Activated T-helper 17 cell treated with anti-CD3 and anti-CD28 coated beads, Interleukin-2, amount 50 U/mL, for 72 hours (primary cell): ENCODE measurements around the gene MRPS7. TPM values are rescaled to one million over a fixed set of nuclear protein-coding genes. Genes with fewer than 3 reads are reported as not detected.
"Not testable (repeated sequence)": the region's sequence is repeated elsewhere in the genome, so short reads cannot be mapped to it uniquely, and the experiment has no call there.

Experiments used
- ATAC-seq: fragments of 150-1000 bp; cut with Tn5 transposase; replicated peaks from 2 replicates; pipeline ENCODE4 v1.10.0; 2021; ENCODE audit warnings: mild to moderate bottlenecking, moderate library complexity
- H3K27ac Mint-ChIP-seq: one replicate; pipeline ENCODE4 v1.8.0; 2022; ENCODE audit warnings: mixed read lengths
- H3K27me3 Mint-ChIP-seq: one replicate; pipeline ENCODE4 v1.8.0; 2022; ENCODE audit warnings: mixed read lengths
- H3K36me3 Mint-ChIP-seq: one replicate; pipeline ENCODE4 v1.8.0; 2022; ENCODE audit warnings: low read depth, mild to moderate bottlenecking, mixed read lengths
- H3K4me1 Mint-ChIP-seq: one replicate; pipeline ENCODE4 v1.8.0; 2022; ENCODE audit warnings: mixed read lengths
- H3K4me3 Mint-ChIP-seq: one replicate; pipeline ENCODE4 v1.8.0; 2022; ENCODE audit warnings: mild to moderate bottlenecking, mixed read lengths
- H3K9me3 Mint-ChIP-seq: one replicate; pipeline ENCODE4 v1.8.0; 2022; ENCODE audit warnings: mixed read lengths
- total RNA-seq, 2 donors: library from RNA; stranded (reverse); gene quantifications; one replicate each; pipeline ENCODE4 v1.2.3, GENCODE V29; 2022

The MRPS7 gene
- total RNA-seq, 2 donors from 2014 or later = 53.6 to 83.2 TPM

- ATAC-seq = no peak
- peak overlapping the region; percentile 50 for H3K27ac Mint-ChIP-seq
- H3K27me3 Mint-ChIP-seq = no peaks in the 10 kb centered on the region
- H3K4me1 Mint-ChIP-seq = peaks cover 37% of the 10 kb centered on the region
- H3K4me3 Mint-ChIP-seq = peak overlapping the region; percentile 27
- H3K9me3 Mint-ChIP-seq = no peaks in the 10 kb centered on the region
- peaks cover 98% of the 10 kb centered on the region for H3K36me3 Mint-ChIP-seq
These were observed 21.8 kb upstream of the MRPS7 start for GRCh38 chr17:75239778-75240393.

GRCh38 chr17:75240394-75241142 lies 21.1 kb upstream of the MRPS7 start:
- no peak for ATAC-seq
- H3K27me3 Mint-ChIP-seq = no peaks in the 10 kb centered on the region
- H3K4me1 Mint-ChIP-seq = peaks cover 37% of the 10 kb centered on the region
- peak overlapping the region; percentile 27 for H3K4me3 Mint-ChIP-seq
- peak overlapping the region; percentile 50 for H3K27ac Mint-ChIP-seq
- no peaks in the 10 kb centered on the region for H3K9me3 Mint-ChIP-seq
- H3K36me3 Mint-ChIP-seq = peaks cover 98% of the 10 kb centered on the region

- H3K27ac Mint-ChIP-seq = no peak overlapping the region
- H3K9me3 Mint-ChIP-seq = no peaks in the 10 kb centered on the region
- ATAC-seq = no peak
These were observed 20.6 kb upstream of the MRPS7 start for GRCh38 chr17:75241143-75241430.

GRCh38 chr17:75241502-75241901 lies 20.2 kb upstream of the MRPS7 start:
- peak overlapping the region; percentile 86 for H3K27ac Mint-ChIP-seq
- H3K9me3 Mint-ChIP-seq = no peaks in the 10 kb centered on the region
- ATAC-seq = no peak
- H3K4me1 Mint-ChIP-seq = peaks cover 37% of the 10 kb centered on the region
- peak overlapping the region; percentile 77 for H3K4me3 Mint-ChIP-seq
- no peaks in the 10 kb centered on the region for H3K27me3 Mint-ChIP-seq
- peaks cover 98% of the 10 kb centered on the region for H3K36me3 Mint-ChIP-seq

More at GRCh38 chr17:75241143-75241430, 20.6 kb upstream of the MRPS7 start:
- peaks cover 37% of the 10 kb centered on the region for H3K4me1 Mint-ChIP-seq
- no peaks in the 10 kb centered on the region for H3K27me3 Mint-ChIP-seq
- peak overlapping the region; percentile 77 for H3K4me3 Mint-ChIP-seq
- H3K36me3 Mint-ChIP-seq = peaks cover 98% of the 10 kb centered on the region

GRCh38 chr17:75241996-75242460 lies 19.7 kb upstream of the MRPS7 start:
- peak; percentile 69 for ATAC-seq
- H3K4me1 Mint-ChIP-seq = peaks cover 42% of the 10 kb centered on the region
- no peaks in the 10 kb centered on the region for H3K9me3 Mint-ChIP-seq
- H3K36me3 Mint-ChIP-seq = peaks cover 98% of the 10 kb centered on the region
- H3K27ac Mint-ChIP-seq = peak overlapping the region; percentile 86
- H3K27me3 Mint-ChIP-seq = no peaks in the 10 kb centered on the region
- peak overlapping the region; percentile 77 for H3K4me3 Mint-ChIP-seq

GRCh38 chr17:75242461-75243042 lies 19.1 kb upstream of the MRPS7 start:
- peak overlapping the region; percentile 86 for H3K27ac Mint-ChIP-seq
- peaks cover 98% of the 10 kb centered on the region for H3K36me3 Mint-ChIP-seq
- peak overlapping the region; percentile 77 for H3K4me3 Mint-ChIP-seq
- peaks cover 42% of the 10 kb centered on the region for H3K4me1 Mint-ChIP-seq
- ATAC-seq = peak; percentile 56
- H3K9me3 Mint-ChIP-seq = no peaks in the 10 kb centered on the region
- H3K27me3 Mint-ChIP-seq = no peaks in the 10 kb centered on the region

GRCh38 chr17:75244133-75244866 lies 17.4 kb upstream of the MRPS7 start:
- Mint-ChIP-seq H3K27me3 (no peaks in the 10 kb centered on the region), H3K4me1 (peaks cover 36% of the 10 kb centered on the region), H3K36me3 (peaks cover 87% of the 10 kb centered on the region), H3K4me3 (peak overlapping the region; percentile 77), H3K9me3 (no peaks in the 10 kb centered on the region), H3K27ac (peak overlapping the region; percentile 75)
- peak; percentile 8 for ATAC-seq

GRCh38 chr17:75245011-75245410 lies 16.7 kb upstream of the MRPS7 start:
- H3K4me3 Mint-ChIP-seq = peak overlapping the region; percentile 77
- no peak overlapping the region for H3K27ac Mint-ChIP-seq
- no peaks in the 10 kb centered on the region for H3K27me3 Mint-ChIP-seq
- peaks cover 88% of the 10 kb centered on the region for H3K36me3 Mint-ChIP-seq
- no peak for ATAC-seq
- H3K9me3 Mint-ChIP-seq = no peaks in the 10 kb centered on the region
- peaks cover 43% of the 10 kb centered on the region for H3K4me1 Mint-ChIP-seq

- Mint-ChIP-seq H3K4me3 (no peak overlapping the region), H3K36me3 (peaks cover 78% of the 10 kb centered on the region), H3K9me3 (no peaks in the 10 kb centered on the region), H3K27ac (no peak overlapping the region), H3K27me3 (no peaks in the 10 kb centered on the region), H3K4me1 (peaks cover 52% of the 10 kb centered on the region)
- ATAC-seq = no peak
These were observed 15.3 kb upstream of the MRPS7 start for GRCh38 chr17:75246404-75246803.

GRCh38 chr17:75249564-75249963 lies 12.1 kb upstream of the MRPS7 start:
- peaks cover 53% of the 10 kb centered on the region for H3K4me1 Mint-ChIP-seq
- peaks cover 55% of the 10 kb centered on the region for H3K36me3 Mint-ChIP-seq
- no peaks in the 10 kb centered on the region for H3K27me3 Mint-ChIP-seq
- H3K27ac Mint-ChIP-seq = peak overlapping the region; percentile 99
- peak overlapping the region; percentile 88 for H3K4me3 Mint-ChIP-seq
- H3K9me3 Mint-ChIP-seq = no peaks in the 10 kb centered on the region
- ATAC-seq = peak; percentile 28

- Mint-ChIP-seq H3K27me3 (no peaks in the 10 kb centered on the region), H3K9me3 (no peaks in the 10 kb centered on the region), H3K36me3 (peaks cover 50% of the 10 kb centered on the region), H3K4me1 (peaks cover 55% of the 10 kb centered on the region), H3K27ac (peak overlapping the region; percentile 99), H3K4me3 (peak overlapping the region; percentile 88)
- ATAC-seq = peak; percentile 98
These were observed 11.6 kb upstream of the MRPS7 start for GRCh38 chr17:75250009-75250471.

- Mint-ChIP-seq H3K27me3 (no peaks in the 10 kb centered on the region), H3K4me3 (peak overlapping the region; percentile 88), H3K9me3 (no peaks in the 10 kb centered on the region), H3K27ac (peak overlapping the region; percentile 81), H3K36me3 (peaks cover 28% of the 10 kb centered on the region), H3K4me1 (peaks cover 68% of the 10 kb centered on the region)
- no peak for ATAC-seq
These were observed 9.5 kb upstream of the MRPS7 start for GRCh38 chr17:75252039-75252816.

GRCh38 chr17:75255954-75256698 lies 5.6 kb upstream of the MRPS7 start:
- H3K4me3 Mint-ChIP-seq, ATAC-seq, H3K27me3 Mint-ChIP-seq, H3K9me3 Mint-ChIP-seq: not testable (repeated sequence)
- peaks cover 61% of the 10 kb centered on the region for H3K4me1 Mint-ChIP-seq
- H3K36me3 Mint-ChIP-seq = peaks cover 30% of the 10 kb centered on the region
- peak overlapping the region; percentile 77 for H3K27ac Mint-ChIP-seq
